ENCODE data around the gene GASK1B. TPM values are rescaled to one million over a fixed set of nuclear protein-coding genes. Genes with fewer than 3 reads are reported as not detected.

Gene GASK1B
- 2.1 and 2.2 TPM in 2 replicates for total RNA-seq (2014; rRNA removed; shearing (Covaris generic))

GRCh38 chr4:158172261-158173258 lies at the start of gene GASK1B:
TSS of gene GASK1B (minus strand) at chr4:158173025. CDS start at chr4:158171375, 1,650 bp downstream.
- peak; percentile 26 for DNase-seq (ENCODE audit: low spot score)

GRCh38 chr4:158219623-158220022 lies 46.8 kb upstream of the GASK1B start:
- no peak for DNase-seq (ENCODE audit: low spot score)

GRCh38 chr4:158217763-158218162 lies 44.9 kb upstream of the GASK1B start:
- DNase-seq (ENCODE audit: low spot score) = no peak

- no peak for DNase-seq (ENCODE audit: low spot score)
Observed at GRCh38 chr4:158214856-158215255, 42.0 kb upstream of the GASK1B start.

GRCh38 chr4:158213466-158213865 lies 40.6 kb upstream of the GASK1B start:
- DNase-seq (ENCODE audit: low spot score) = no peak

GRCh38 chr4:158211222-158211621 lies 38.4 kb upstream of the GASK1B start:
- DNase-seq (ENCODE audit: low spot score) = no peak

GRCh38 chr4:158209825-158210807 lies 37.3 kb upstream of the GASK1B start, which contains the start of gene TMEM144:
TSS of gene TMEM144 (plus strand) at chr4:158210486. CDS start at chr4:158212668, 2,182 bp downstream.
- DNase-seq (ENCODE audit: low spot score) = peak; percentile 79

GRCh38 chr4:158208963-158209640 lies 36.3 kb upstream of the GASK1B start:
- no peak for DNase-seq (ENCODE audit: low spot score)

GRCh38 chr4:158203929-158204328 lies 31.1 kb upstream of the GASK1B start:
- no peak for DNase-seq (ENCODE audit: low spot score)

- no peak for DNase-seq (ENCODE audit: low spot score)
Observed at GRCh38 chr4:158203436-158203835, 30.6 kb upstream of the GASK1B start.

- DNase-seq (ENCODE audit: low spot score) = no peak
Observed at GRCh38 chr4:158202481-158202880, 29.7 kb upstream of the GASK1B start.

- DNase-seq (ENCODE audit: low spot score) = no peak
Observed at GRCh38 chr4:158201876-158202275, 29.1 kb upstream of the GASK1B start.

GRCh38 chr4:158201322-158201721 lies 28.5 kb upstream of the GASK1B start:
- peak; percentile 8 for DNase-seq (ENCODE audit: low spot score)

- DNase-seq (ENCODE audit: low spot score) = no peak
Observed at GRCh38 chr4:158200214-158200613, 27.4 kb upstream of the GASK1B start.

- DNase-seq (ENCODE audit: low spot score) = no peak
Observed at GRCh38 chr4:158197194-158197776, 24.5 kb upstream of the GASK1B start.

GRCh38 chr4:158195297-158195696 lies 22.5 kb upstream of the GASK1B start:
- DNase-seq (ENCODE audit: low spot score) = no peak

- peak; percentile 13 for DNase-seq (ENCODE audit: low spot score)
Observed at GRCh38 chr4:158193171-158193749, 20.4 kb upstream of the GASK1B start.

GRCh38 chr4:158192439-158193158 lies 19.8 kb upstream of the GASK1B start:
- DNase-seq (ENCODE audit: low spot score) = no peak

- DNase-seq (ENCODE audit: low spot score) = no peak
Observed at GRCh38 chr4:158190718-158191117, 17.9 kb upstream of the GASK1B start.

- DNase-seq (ENCODE audit: low spot score) = no peak
Observed at GRCh38 chr4:158189422-158189821, 16.6 kb upstream of the GASK1B start.

Measured in H4 (cell line).